Activated CD8-positive, alpha-beta T cell treated with anti-CD3 and anti-CD28 coated beads for 36 hours (primary cell): Measurements from ENCODE around the gene HCRTR1. TPM values are rescaled to one million over a fixed set of nuclear protein-coding genes. Genes with fewer than 3 reads are reported as not detected.

ENCODE experiments used
- ATAC-seq: fragments of 200-7000 bp; cut with Tn5 transposase; one replicate; pipeline ENCODE4 v1.10.0; 2021; ENCODE audit warnings: mild to moderate bottlenecking, moderate library complexity
- CTCF ChIA-PET: fragments of 350-600 bp; sonication (Branson Sonifier 250); formaldehyde crosslinking; loops from one replicate; lab custom pipeline; 2021; ENCODE audit warnings: antibody characterized with exemption; lab: Charles Lee
- POLR2A ChIA-PET: fragments of 350-600 bp; sonication (Branson Sonifier 250); formaldehyde crosslinking; loops from one replicate; lab custom pipeline; 2021; ENCODE audit warnings: antibody characterized with exemption; lab: Charles Lee
- DNase-seq: peaks from one replicate; pipeline ENCODE4 v3.0.0-alpha.2; 2020
- H3K27ac Mint-ChIP-seq: one replicate; pipeline ENCODE4 v1.8.0; 2021; ENCODE audit warnings: mild to moderate bottlenecking, mixed read lengths
- H3K27me3 Mint-ChIP-seq: one replicate; pipeline ENCODE4 v1.8.0; 2021; ENCODE audit warnings: mixed read lengths
- H3K36me3 Mint-ChIP-seq: one replicate; pipeline ENCODE4 v1.8.0; 2021; ENCODE audit warnings: low read depth, mixed read lengths
- H3K4me1 Mint-ChIP-seq: one replicate; pipeline ENCODE4 v1.8.0; 2021; ENCODE audit warnings: low read depth, mixed read lengths
- H3K4me3 Mint-ChIP-seq: one replicate; pipeline ENCODE4 v1.8.0; 2021; ENCODE audit warnings: mild to moderate bottlenecking, moderate library complexity, mixed read lengths
- H3K9me3 Mint-ChIP-seq: one replicate; pipeline ENCODE4 v1.8.0; 2021; ENCODE audit warnings: mixed read lengths
- CTCF ChIP-seq: fragments of 200-600 bp; IDR thresholded peaks from one replicate; pipeline ENCODE4 v1.8.0; 2022; ENCODE audit warnings: antibody characterized with exemption, mild to moderate bottlenecking
- intact Hi-C: fragments of 100-400 bp; cut with micrococcal nuclease; formaldehyde crosslinking; loops from one replicate; pipeline ENCODE4 v1.10.0; 2022
- total RNA-seq, 2 experiments: library from RNA; stranded (reverse); gene quantifications; one replicate each; pipeline ENCODE4 v1.2.3, GENCODE V29; 2021

The HCRTR1 gene
- total RNA-seq, 2 experiments from 2014 or later, result not detected

- TF ChIP-seq CTCF, result no peak
- ATAC-seq (no peak), DNase-seq (no peak)
- Mint-ChIP-seq H3K36me3 (peaks cover 5% of the 10 kb centered on the region), H3K4me3 (no peak overlapping the region), H3K27ac (no peak overlapping the region), H3K27me3 (no peaks in the 10 kb centered on the region), H3K4me1 (peaks cover 8% of the 10 kb centered on the region), H3K9me3 (no peaks in the 10 kb centered on the region)
- intact Hi-C loops, result no loop called here
- ChIA-PET POLR2A (interaction anchor here (0.5 to 1.2 kb wide), 4 partner anchors 12 to 28 kb away, joined by 3 to 4 read pairs (median 3); no protein-coding TSS in a partner anchor), CTCF (interaction anchor here (1.1 to 2.8 kb wide), 3 partner anchors 12 to 604 kb away, joined by 4 to 9 read pairs (median 4); partner anchors contain the start of gene ADGRB2)
Measured at GRCh38 chr1:31628931-31629556, 11.6 kb downstream of the HCRTR1 start.

- ChIA-PET POLR2A (interaction anchor here (0.6 to 2.8 kb wide), 2 partner anchors 12 to 17 kb away, joined by 5 to 11 read pairs; partner anchors contain the start of gene PEF1), CTCF (interaction anchor here (0.9 to 1.8 kb wide), 7 partner anchors 10 to 79 kb away, joined by 3 to 9 read pairs (median 4); partner anchors contain the start of gene PEF1)
- H3K9me3 Mint-ChIP-seq, result no peaks in the 10 kb centered on the region
Measured at GRCh38 chr1:31632649-31633048, 15.2 kb downstream of the HCRTR1 start.

GRCh38 chr1:31633117-31633516 is 15.6 kb downstream of the HCRTR1 start:
- H3K4me1 Mint-ChIP-seq, result peaks cover 9% of the 10 kb centered on the region
- ChIA-PET CTCF (interaction anchor here (0.7 to 1.8 kb wide), 8 partner anchors 10 to 78 kb away, joined by 3 to 9 read pairs (median 4); partner anchors contain the start of gene PEF1), POLR2A (interaction anchor here (2.8 kb wide), 1 partner anchor 11 kb away, joined by 11 read pairs; the partner anchor contains the start of gene PEF1)
- H3K27me3 Mint-ChIP-seq, result no peaks in the 10 kb centered on the region
- DNase-seq (peak; percentile 59), ATAC-seq (no peak)
- peak; percentile 27 for TF ChIP-seq CTCF
- no peak overlapping the region for H3K4me3 Mint-ChIP-seq
- intact Hi-C loops, result no loop called here
- peaks cover 5% of the 10 kb centered on the region for H3K36me3 Mint-ChIP-seq
- H3K9me3 Mint-ChIP-seq, result no peaks in the 10 kb centered on the region
- H3K27ac Mint-ChIP-seq, result no peak overlapping the region

More at GRCh38 chr1:31632649-31633048, 15.2 kb downstream of the HCRTR1 start:
- DNase-seq, result no peak
- H3K27ac Mint-ChIP-seq, result no peak overlapping the region
- ATAC-seq, result no peak
- no peaks in the 10 kb centered on the region for H3K27me3 Mint-ChIP-seq
- peaks cover 5% of the 10 kb centered on the region for H3K36me3 Mint-ChIP-seq
- TF ChIP-seq CTCF, result no peak
- H3K4me1 Mint-ChIP-seq, result peaks cover 5% of the 10 kb centered on the region
- intact Hi-C loops, result no loop called here
- no peak overlapping the region for H3K4me3 Mint-ChIP-seq

GRCh38 chr1:31637915-31638673 is 20.6 kb downstream of the HCRTR1 start:
- Mint-ChIP-seq H3K4me3 (no peak overlapping the region), H3K27me3 (no peaks in the 10 kb centered on the region), H3K27ac (no peak overlapping the region), H3K4me1 (peaks cover 9% of the 10 kb centered on the region), H3K9me3 (no peaks in the 10 kb centered on the region), H3K36me3 (no peaks in the 10 kb centered on the region)
- TF ChIP-seq CTCF, result no peak
- POLR2A ChIA-PET, result no interaction called here
- DNase-seq (no peak), ATAC-seq (no peak)
- CTCF ChIA-PET, result interaction anchor here (0.9 to 2.2 kb wide), 4 partner anchors 20 to 151 kb away, joined by 3 to 7 read pairs (median 4); no protein-coding TSS in a partner anchor
- intact Hi-C loops, result no loop called here
